ENCODE measurements around the gene SMARCC2.

Gene SMARCC2

DNA sequence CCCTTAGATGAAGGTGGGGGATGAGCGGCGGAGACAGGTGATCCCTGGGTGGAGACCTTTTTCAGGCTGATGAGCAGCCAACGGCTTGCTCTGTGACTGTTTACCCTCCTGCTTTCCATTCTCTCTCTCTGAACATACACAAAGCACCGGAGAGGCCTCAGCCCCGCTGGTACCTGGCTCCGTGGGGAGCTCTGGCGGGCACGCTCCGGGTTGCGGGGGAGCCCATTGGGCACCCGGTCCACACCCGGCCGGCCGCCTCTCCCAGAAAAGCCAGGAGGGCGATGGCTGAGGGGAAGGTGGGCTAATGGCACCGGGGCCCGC is 545 bp downstream of the SMARCC2 start:
- peaks cover 56% of the 10 kb centered on the region for H3K79me2 ChIP-seq (ENCODE audit: insufficient read depth, low read length)
- no peaks in the 10 kb centered on the region for H3K9me2 ChIP-seq (replicated peaks; ENCODE audit: low read depth, low read length)
- H3K27me3 ChIP-seq (ENCODE audit: insufficient read depth, low read length, poor library complexity, severe bottlenecking), result no peaks in the 10 kb centered on the region
- peak overlapping the region; percentile 92 for H3K4me2 ChIP-seq (ENCODE audit: low read depth, low read length, poor library complexity, severe bottlenecking)
- H4K20me1 ChIP-seq (ENCODE audit: insufficient read depth, low read length, poor library complexity, severe bottlenecking), result peaks cover 30% of the 10 kb centered on the region
- no peaks in the 10 kb centered on the region for H3F3A ChIP-seq (ENCODE audit: low read depth)
- no peaks in the 10 kb centered on the region for H3K9me3 ChIP-seq (ENCODE audit: insufficient read depth, low read depth, low read length)
- peaks cover 25% of the 10 kb centered on the region for H3K4me1 ChIP-seq (ENCODE audit: insufficient read depth, low read length, poor library complexity, severe bottlenecking)
- no peak overlapping the region for H2AFZ ChIP-seq (ENCODE audit: low read length)
- peak overlapping the region; percentile 96 for H3K4me3 ChIP-seq (ENCODE audit: low read length, poor library complexity, severe bottlenecking)
- H3K9ac ChIP-seq (ENCODE audit: low read depth, low read length, poor library complexity, severe bottlenecking), result peak overlapping the region; percentile 95
- TF ChIP-seq, protein P1, sequence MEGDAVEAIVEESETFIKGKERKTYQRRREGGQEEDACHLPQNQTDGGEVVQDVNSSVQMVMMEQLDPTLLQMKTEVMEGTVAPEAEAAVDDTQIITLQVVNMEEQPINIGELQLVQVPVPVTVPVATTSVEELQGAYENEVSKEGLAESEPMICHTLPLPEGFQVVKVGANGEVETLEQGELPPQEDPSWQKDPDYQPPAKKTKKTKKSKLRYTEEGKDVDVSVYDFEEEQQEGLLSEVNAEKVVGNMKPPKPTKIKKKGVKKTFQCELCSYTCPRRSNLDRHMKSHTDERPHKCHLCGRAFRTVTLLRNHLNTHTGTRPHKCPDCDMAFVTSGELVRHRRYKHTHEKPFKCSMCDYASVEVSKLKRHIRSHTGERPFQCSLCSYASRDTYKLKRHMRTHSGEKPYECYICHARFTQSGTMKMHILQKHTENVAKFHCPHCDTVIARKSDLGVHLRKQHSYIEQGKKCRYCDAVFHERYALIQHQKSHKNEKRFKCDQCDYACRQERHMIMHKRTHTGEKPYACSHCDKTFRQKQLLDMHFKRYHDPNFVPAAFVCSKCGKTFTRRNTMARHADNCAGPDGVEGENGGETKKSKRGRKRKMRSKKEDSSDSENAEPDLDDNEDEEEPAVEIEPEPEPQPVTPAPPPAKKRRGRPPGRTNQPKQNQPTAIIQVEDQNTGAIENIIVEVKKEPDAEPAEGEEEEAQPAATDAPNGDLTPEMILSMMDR (conservative IDR thresholded peaks at IDR 0.05; ENCODE audit: low read length), result no peak
- H3K36me3 ChIP-seq (ENCODE audit: insufficient read depth, low read length), result peaks cover 21% of the 10 kb centered on the region

DNA sequence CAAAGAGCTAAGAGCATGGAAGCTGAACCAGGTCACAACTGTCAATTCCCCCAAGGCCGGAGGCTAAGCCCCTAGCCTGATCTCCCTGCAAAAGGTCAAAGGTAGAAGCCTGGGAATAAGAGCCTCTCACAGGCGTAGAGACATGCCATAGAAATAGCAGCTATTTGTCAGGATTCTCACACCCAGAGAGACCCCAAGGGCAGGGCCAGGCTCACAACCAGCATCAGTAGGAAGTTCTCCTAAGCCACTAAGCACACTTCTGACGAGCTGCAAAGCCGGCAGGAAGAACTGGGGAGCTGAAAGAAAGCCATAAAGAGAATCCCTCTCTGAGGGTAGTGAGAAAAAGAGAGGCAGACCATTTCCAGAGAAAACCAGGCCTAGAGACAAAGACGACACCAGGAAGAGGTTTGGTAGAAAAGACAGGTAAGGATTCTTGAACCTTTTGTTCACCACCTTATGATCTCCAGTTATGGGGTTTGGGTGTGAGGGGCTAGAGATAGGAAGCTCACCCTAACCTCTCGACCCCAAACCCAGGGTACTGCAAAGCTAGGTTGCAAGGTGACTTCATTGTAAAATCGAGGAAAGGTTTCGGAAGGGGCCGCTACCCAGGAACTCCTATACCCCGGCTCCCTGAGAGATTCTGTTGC is 1.0 kb downstream of the SMARCC2 start:
- peak overlapping the region; percentile 92 for H3K4me2 ChIP-seq (ENCODE audit: low read depth, low read length, poor library complexity, severe bottlenecking)
- no peaks in the 10 kb centered on the region for H3F3A ChIP-seq (ENCODE audit: low read depth)
- peak overlapping the region; percentile 96 for H3K4me3 ChIP-seq (ENCODE audit: low read length, poor library complexity, severe bottlenecking)
- H3K9me3 ChIP-seq (ENCODE audit: insufficient read depth, low read depth, low read length), result no peaks in the 10 kb centered on the region
- H3K9me2 ChIP-seq (replicated peaks; ENCODE audit: low read depth, low read length), result no peaks in the 10 kb centered on the region
- peaks cover 25% of the 10 kb centered on the region for H3K36me3 ChIP-seq (ENCODE audit: insufficient read depth, low read length)
- peaks cover 59% of the 10 kb centered on the region for H3K79me2 ChIP-seq (ENCODE audit: insufficient read depth, low read length)
- no peaks in the 10 kb centered on the region for H3K27me3 ChIP-seq (ENCODE audit: insufficient read depth, low read length, poor library complexity, severe bottlenecking)
- H3K9ac ChIP-seq (ENCODE audit: low read depth, low read length, poor library complexity, severe bottlenecking), result peak overlapping the region; percentile 95
- peaks cover 30% of the 10 kb centered on the region for H4K20me1 ChIP-seq (ENCODE audit: insufficient read depth, low read length, poor library complexity, severe bottlenecking)
- peaks cover 25% of the 10 kb centered on the region for H3K4me1 ChIP-seq (ENCODE audit: insufficient read depth, low read length, poor library complexity, severe bottlenecking)
- H2AFZ ChIP-seq (ENCODE audit: low read length), result no peak overlapping the region
- TF ChIP-seq EZH2phosphoT487 (IDR thresholded peaks at IDR 0.05; ENCODE audit: borderline replicate concordance), result no peak

DNA sequence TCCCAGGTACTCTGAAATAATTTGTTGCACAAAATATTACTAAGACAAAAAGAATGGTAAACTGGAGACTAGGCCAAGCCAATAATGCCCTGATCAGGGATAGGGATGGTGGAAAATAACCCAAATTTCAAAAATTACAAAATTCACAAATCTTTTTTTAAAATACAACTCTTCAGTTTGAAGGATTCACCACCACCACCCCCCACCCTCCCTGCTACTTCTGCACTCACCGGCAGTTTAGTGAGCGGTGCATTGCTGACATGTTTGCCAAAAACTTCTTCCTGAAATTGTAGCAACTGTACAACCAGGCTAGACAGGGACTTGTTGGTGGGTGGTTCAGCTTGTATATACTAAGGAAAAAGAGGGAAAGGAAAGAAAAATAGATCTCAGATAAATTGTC is 2.3 kb downstream of the SMARCC2 start:
- peak overlapping the region; percentile 95 for H3K9ac ChIP-seq (ENCODE audit: low read depth, low read length, poor library complexity, severe bottlenecking)
- H3K4me3 ChIP-seq (ENCODE audit: low read length, poor library complexity, severe bottlenecking), result peak overlapping the region; percentile 96
- H3K36me3 ChIP-seq (ENCODE audit: insufficient read depth, low read length), result peaks cover 35% of the 10 kb centered on the region
- H3K79me2 ChIP-seq (ENCODE audit: insufficient read depth, low read length), result peaks cover 59% of the 10 kb centered on the region
- no peaks in the 10 kb centered on the region for H3F3A ChIP-seq (ENCODE audit: low read depth)
- H3K9me3 ChIP-seq (ENCODE audit: insufficient read depth, low read depth, low read length), result no peaks in the 10 kb centered on the region
- peak overlapping the region; percentile 92 for H3K4me2 ChIP-seq (ENCODE audit: low read depth, low read length, poor library complexity, severe bottlenecking)
- H3K27me3 ChIP-seq (ENCODE audit: insufficient read depth, low read length, poor library complexity, severe bottlenecking), result no peaks in the 10 kb centered on the region
- no peaks in the 10 kb centered on the region for H3K9me2 ChIP-seq (replicated peaks; ENCODE audit: low read depth, low read length)
- peaks cover 30% of the 10 kb centered on the region for H4K20me1 ChIP-seq (ENCODE audit: insufficient read depth, low read length, poor library complexity, severe bottlenecking)
- H3K4me1 ChIP-seq (ENCODE audit: insufficient read depth, low read length, poor library complexity, severe bottlenecking), result peaks cover 25% of the 10 kb centered on the region
- TF ChIP-seq, protein P1 (conservative IDR thresholded peaks at IDR 0.05; ENCODE audit: low read length), result no peak
- TF ChIP-seq EZH2phosphoT487 (IDR thresholded peaks at IDR 0.05; ENCODE audit: borderline replicate concordance), result no peak
- no peak overlapping the region for H2AFZ ChIP-seq (ENCODE audit: low read length)

DNA sequence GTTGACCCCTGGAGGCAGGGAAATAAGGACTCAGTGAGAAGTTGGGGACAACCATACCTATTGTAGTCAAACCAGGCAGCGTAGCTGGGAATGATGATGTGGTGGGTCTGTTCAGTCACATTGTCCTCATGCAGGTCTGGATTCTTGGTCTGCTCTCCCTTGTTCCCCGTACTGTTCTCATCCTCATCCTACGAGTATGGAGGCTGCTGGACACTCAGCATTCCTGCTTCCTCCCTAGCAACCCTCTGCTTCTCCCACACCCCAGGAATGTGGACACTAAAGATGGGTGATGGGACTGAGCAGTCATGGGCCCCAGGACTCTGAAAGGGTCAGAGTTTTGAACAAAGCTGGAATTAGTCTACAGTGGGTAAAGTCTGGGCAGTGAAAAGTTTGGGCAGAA is 10.9 kb downstream of the SMARCC2 start:
- no peak for TF ChIP-seq EZH2phosphoT487 (IDR thresholded peaks at IDR 0.05; ENCODE audit: borderline replicate concordance)
- TF ChIP-seq, protein P1 (conservative IDR thresholded peaks at IDR 0.05; ENCODE audit: low read length), result no peak
- Histone ChIP-seq H3K4me1 (ENCODE audit: insufficient read depth, low read length, poor library complexity, severe bottlenecking) (no peaks in the 10 kb centered on the region), H3K27me3 (ENCODE audit: insufficient read depth, low read length, poor library complexity, severe bottlenecking) (no peaks in the 10 kb centered on the region), H3K9ac (ENCODE audit: low read depth, low read length, poor library complexity, severe bottlenecking) (no peak overlapping the region), H3K36me3 (ENCODE audit: insufficient read depth, low read length) (peaks cover 77% of the 10 kb centered on the region), H3K9me2 (replicated peaks; ENCODE audit: low read depth, low read length) (no peaks in the 10 kb centered on the region), H3K9me3 (ENCODE audit: insufficient read depth, low read depth, low read length) (no peaks in the 10 kb centered on the region), H3K4me2 (ENCODE audit: low read depth, low read length, poor library complexity, severe bottlenecking) (no peak overlapping the region), H3K4me3 (ENCODE audit: low read length, poor library complexity, severe bottlenecking) (no peak overlapping the region), H3K79me2 (ENCODE audit: insufficient read depth, low read length) (peaks cover 5% of the 10 kb centered on the region; the same call in 1 of the 2 replicates), H2AFZ (ENCODE audit: low read length) (no peak overlapping the region), H4K20me1 (ENCODE audit: insufficient read depth, low read length, poor library complexity, severe bottlenecking) (no peaks in the 10 kb centered on the region), H3F3A (ENCODE audit: low read depth) (no peaks in the 10 kb centered on the region)

Measured in Loucy (cell line).